ENCODE measurements around the gene MVB12B.

- TF ChIP-seq POLR2A (IDR thresholded peaks at IDR 0.05; ENCODE audit: low read length) (no peak), GATA1 (IDR thresholded peaks at IDR 0.05; ENCODE audit: low read depth, low read length) (no peak)
These were observed 148.3 kb downstream of the MVB12B start for GRCh38 chr9:126474786-126475485.

All from erythroblast (primary cell).